K562 (cell line): ENCODE results near the gene DENND2A.

ENCODE experiments used
- CBX8 ChIP-seq: fragments of 200-600 bp; sonication (generic); IDR thresholded peaks from 2 replicates; pipeline ENCODE4 v1.6.1; 2012; ENCODE audit warnings: borderline replicate concordance, mixed run types, low read depth, mild to moderate bottlenecking, moderate library complexity, mixed read lengths, low read length, control low read depth, inconsistent platforms; ENCODE audit not compliant: poor library complexity, severe bottlenecking; ENCODE audit errors: extremely low read depth
- ID3 ChIP-seq, 2 experiments: fragments of 250-450 bp in 1 of 2; fragments of 450-650 bp in 1 of 2; sonication (Bioruptor Pico) in 1 of 2; IDR thresholded peaks; 2 replicates each; pipeline versions ENCODE4 v1.6.1 to v1.8.0; 2016 to 2021; ENCODE audit warnings: mild to moderate bottlenecking in 2 of 2, moderate library complexity in 2 of 2, missing compliant biosample characterization in 1 of 2, missing genetic modification characterization in 1 of 2
- KDM5B ChIP-seq: fragments of 200-600 bp; sonication (generic); IDR thresholded peaks from 2 replicates; pipeline ENCODE4 v1.6.1; 2012; ENCODE audit warnings: low read depth, mild to moderate bottlenecking, moderate library complexity, low read length, control low read depth, inconsistent platforms; ENCODE audit not compliant: insufficient replicate concordance
- MLX ChIP-seq, 2 experiments: fragments of 450-650 bp in 1 of 2; sonication (generic) in 1 of 2; formaldehyde crosslinking; conservative IDR thresholded peaks; 2 replicates each; pipeline versions ENCODE4 v1.4.0 to v1.8.1; 2020 to 2022; ENCODE audit warnings: mild to moderate bottlenecking in 1 of 2, missing genetic modification reagents in 1 of 2
- MYC ChIP-seq, 2 experiments: fragments of 250-450 bp in 1 of 2; sonication (Bioruptor Pico) in 1 of 2; IDR thresholded peaks; 2 replicates each; pipeline versions ENCODE4 v1.5.1 to v1.6.1; 2012 to 2021; ENCODE audit warnings: low read depth in 2 of 2, borderline replicate concordance in 1 of 2, improper control_type of control experiment in 1 of 2, low read length in 1 of 2, mild to moderate bottlenecking in 1 of 2, moderate library complexity in 1 of 2
- RBM15 ChIP-seq: fragments of 200-400 bp; formaldehyde crosslinking; IDR thresholded peaks from 2 replicates; pipeline ENCODE4 v1.6.1; 2018; ENCODE audit warnings: mild to moderate bottlenecking, low read length, moderate library complexity; ENCODE audit not compliant: insufficient read depth
- SRSF1 ChIP-seq: fragments of 200-400 bp; formaldehyde crosslinking; IDR thresholded peaks from 2 replicates; pipeline ENCODE4 v1.6.1; 2017; ENCODE audit warnings: mild to moderate bottlenecking, low read depth, low read length, moderate library complexity
- TCFL5 ChIP-seq: fragments of 250-450 bp; sonication (Bioruptor Pico); conservative IDR thresholded peaks from 2 replicates; pipeline ENCODE4 v1.6.1; 2021; ENCODE audit warnings: mild to moderate bottlenecking, moderate library complexity, matching md5 sums
- YY1 ChIP-seq, 3 experiments: IDR thresholded peaks; 2 replicates each; pipeline ENCODE4 v1.6.1; 2011; ENCODE audit warnings: low read length in 2 of 3, mild to moderate bottlenecking in 2 of 3, moderate library complexity in 2 of 3, borderline replicate concordance in 1 of 3, control low read depth in 1 of 3, low read depth in 1 of 3; ENCODE audit not compliant: insufficient read depth in 3 of 3, insufficient replicate concordance in 2 of 3, control insufficient read depth in 1 of 3, insufficient read length in 1 of 3; ENCODE audit errors: extremely low read depth in 1 of 3
- ZNF274 ChIP-seq: IDR thresholded peaks from 2 replicates; pipeline ENCODE4 v1.6.1; 2011; ENCODE audit warnings: low read depth, mild to moderate bottlenecking, low read length, moderate library complexity, borderline replicate concordance
- ZNF830 ChIP-seq: fragments of 250-450 bp; sonication (Bioruptor Pico); IDR thresholded peaks from 2 replicates; pipeline ENCODE4 v1.5.0; 2021; ENCODE audit warnings: mild to moderate bottlenecking
- TF ChIP-seq, protein P1 (sequence below), 3 experiments: IDR thresholded peaks in 2 of 3; conservative IDR thresholded peaks in 1 of 3; 2 replicates each; pipeline ENCODE4 v1.5.1; 2011 to 2012; ENCODE audit warnings: low read length in 3 of 3, mild to moderate bottlenecking in 3 of 3, control low read depth in 2 of 3, improper control_type of control experiment in 1 of 3, inconsistent platforms in 1 of 3, low read depth in 1 of 3, mixed read lengths in 1 of 3, moderate library complexity in 1 of 3; ENCODE audit not compliant: insufficient read depth in 2 of 3
- TF ChIP-seq, protein P2 (sequence below): sonication (generic); formaldehyde crosslinking; IDR thresholded peaks from 2 replicates; pipeline ENCODE4 v1.8.1; 2023; ENCODE audit warnings: mild to moderate bottlenecking, missing genetic modification reagents
- TF ChIP-seq, protein P3 (sequence below): sonication (generic); formaldehyde crosslinking; IDR thresholded peaks from 2 replicates; pipeline ENCODE4 v1.4.0; 2020; ENCODE audit warnings: mild to moderate bottlenecking, missing genetic modification reagents

GRCh38 chr7:140519007-140519399 is 121.6 kb downstream of the DENND2A start:
- TF ChIP-seq, protein P1, sequence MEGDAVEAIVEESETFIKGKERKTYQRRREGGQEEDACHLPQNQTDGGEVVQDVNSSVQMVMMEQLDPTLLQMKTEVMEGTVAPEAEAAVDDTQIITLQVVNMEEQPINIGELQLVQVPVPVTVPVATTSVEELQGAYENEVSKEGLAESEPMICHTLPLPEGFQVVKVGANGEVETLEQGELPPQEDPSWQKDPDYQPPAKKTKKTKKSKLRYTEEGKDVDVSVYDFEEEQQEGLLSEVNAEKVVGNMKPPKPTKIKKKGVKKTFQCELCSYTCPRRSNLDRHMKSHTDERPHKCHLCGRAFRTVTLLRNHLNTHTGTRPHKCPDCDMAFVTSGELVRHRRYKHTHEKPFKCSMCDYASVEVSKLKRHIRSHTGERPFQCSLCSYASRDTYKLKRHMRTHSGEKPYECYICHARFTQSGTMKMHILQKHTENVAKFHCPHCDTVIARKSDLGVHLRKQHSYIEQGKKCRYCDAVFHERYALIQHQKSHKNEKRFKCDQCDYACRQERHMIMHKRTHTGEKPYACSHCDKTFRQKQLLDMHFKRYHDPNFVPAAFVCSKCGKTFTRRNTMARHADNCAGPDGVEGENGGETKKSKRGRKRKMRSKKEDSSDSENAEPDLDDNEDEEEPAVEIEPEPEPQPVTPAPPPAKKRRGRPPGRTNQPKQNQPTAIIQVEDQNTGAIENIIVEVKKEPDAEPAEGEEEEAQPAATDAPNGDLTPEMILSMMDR (IDR thresholded peaks at IDR 0.05 in 2 of 3, conservative IDR thresholded peaks at IDR 0.05 in 1 of 3; ENCODE audit: insufficient read depth in 2 of 3, low read depth in 1 of 3, low read length in 3 of 3): no peak
- no peak for TF ChIP-seq CBX8
- TF ChIP-seq ZNF830 (CRISPR knock-in tag): no peak
- no peak for TF ChIP-seq MYC (IDR thresholded peaks at IDR 0.05; ENCODE audit: low read depth, low read length)
- no peak for TF ChIP-seq MYC (CRISPR knock-in tag; IDR thresholded peaks at IDR 0.05; ENCODE audit: borderline replicate concordance, low read depth)
- no peak for TF ChIP-seq KDM5B
- no peak for TF ChIP-seq ZNF274
- no peak for TF ChIP-seq TCFL5
- TF ChIP-seq, protein P2, sequence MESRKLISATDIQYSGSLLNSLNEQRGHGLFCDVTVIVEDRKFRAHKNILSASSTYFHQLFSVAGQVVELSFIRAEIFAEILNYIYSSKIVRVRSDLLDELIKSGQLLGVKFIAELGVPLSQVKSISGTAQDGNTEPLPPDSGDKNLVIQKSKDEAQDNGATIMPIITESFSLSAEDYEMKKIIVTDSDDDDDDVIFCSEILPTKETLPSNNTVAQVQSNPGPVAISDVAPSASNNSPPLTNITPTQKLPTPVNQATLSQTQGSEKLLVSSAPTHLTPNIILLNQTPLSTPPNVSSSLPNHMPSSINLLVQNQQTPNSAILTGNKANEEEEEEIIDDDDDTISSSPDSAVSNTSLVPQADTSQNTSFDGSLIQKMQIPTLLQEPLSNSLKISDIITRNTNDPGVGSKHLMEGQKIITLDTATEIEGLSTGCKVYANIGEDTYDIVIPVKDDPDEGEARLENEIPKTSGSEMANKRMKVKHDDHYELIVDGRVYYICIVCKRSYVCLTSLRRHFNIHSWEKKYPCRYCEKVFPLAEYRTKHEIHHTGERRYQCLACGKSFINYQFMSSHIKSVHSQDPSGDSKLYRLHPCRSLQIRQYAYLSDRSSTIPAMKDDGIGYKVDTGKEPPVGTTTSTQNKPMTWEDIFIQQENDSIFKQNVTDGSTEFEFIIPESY: no peak
- TF ChIP-seq RBM15: no peak
- no peak for TF ChIP-seq MLX (CRISPR knock-in tag; conservative IDR thresholded peaks at IDR 0.05)
- TF ChIP-seq YY1 (IDR thresholded peaks at IDR 0.05; ENCODE audit: borderline replicate concordance in 1 of 3, control insufficient read depth in 1 of 3, extremely low read depth in 1 of 3, insufficient read depth in 3 of 3, insufficient read length in 1 of 3, insufficient replicate concordance in 2 of 3, low read depth in 1 of 3, low read length in 2 of 3): no peak
- no peak for TF ChIP-seq ID3 (CRISPR knock-in tag; IDR thresholded peaks at IDR 0.05)
- TF ChIP-seq ID3 (tag; IDR thresholded peaks at IDR 0.05): no peak
- TF ChIP-seq, protein P3, sequence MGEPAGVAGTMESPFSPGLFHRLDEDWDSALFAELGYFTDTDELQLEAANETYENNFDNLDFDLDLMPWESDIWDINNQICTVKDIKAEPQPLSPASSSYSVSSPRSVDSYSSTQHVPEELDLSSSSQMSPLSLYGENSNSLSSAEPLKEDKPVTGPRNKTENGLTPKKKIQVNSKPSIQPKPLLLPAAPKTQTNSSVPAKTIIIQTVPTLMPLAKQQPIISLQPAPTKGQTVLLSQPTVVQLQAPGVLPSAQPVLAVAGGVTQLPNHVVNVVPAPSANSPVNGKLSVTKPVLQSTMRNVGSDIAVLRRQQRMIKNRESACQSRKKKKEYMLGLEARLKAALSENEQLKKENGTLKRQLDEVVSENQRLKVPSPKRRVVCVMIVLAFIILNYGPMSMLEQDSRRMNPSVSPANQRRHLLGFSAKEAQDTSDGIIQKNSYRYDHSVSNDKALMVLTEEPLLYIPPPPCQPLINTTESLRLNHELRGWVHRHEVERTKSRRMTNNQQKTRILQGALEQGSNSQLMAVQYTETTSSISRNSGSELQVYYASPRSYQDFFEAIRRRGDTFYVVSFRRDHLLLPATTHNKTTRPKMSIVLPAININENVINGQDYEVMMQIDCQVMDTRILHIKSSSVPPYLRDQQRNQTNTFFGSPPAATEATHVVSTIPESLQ (CRISPR knock-in tag): no peak
- TF ChIP-seq SRSF1: no peak
